Daoy (cell line): ENCODE data around the gene ZBTB40. TPM values are rescaled to one million over a fixed set of nuclear protein-coding genes. Genes with fewer than 3 reads are reported as not detected.

Experiments
- DNase-seq: peaks from one replicate; pipeline ENCODE4 v3.0.0-alpha.2; 2015; ENCODE audit warnings: low read depth
- total RNA-seq: library from RNA; depleted of rRNA; stranded (reverse); fragments of >200 nt; shearing (Covaris generic); gene quantifications from 2 replicates; pipeline ENCODE4 v1.2.3, GENCODE V29; 2014

ZBTB40 gene
- total RNA-seq, 1 experiment from 2014 or later = 10.7 TPM

DNA sequence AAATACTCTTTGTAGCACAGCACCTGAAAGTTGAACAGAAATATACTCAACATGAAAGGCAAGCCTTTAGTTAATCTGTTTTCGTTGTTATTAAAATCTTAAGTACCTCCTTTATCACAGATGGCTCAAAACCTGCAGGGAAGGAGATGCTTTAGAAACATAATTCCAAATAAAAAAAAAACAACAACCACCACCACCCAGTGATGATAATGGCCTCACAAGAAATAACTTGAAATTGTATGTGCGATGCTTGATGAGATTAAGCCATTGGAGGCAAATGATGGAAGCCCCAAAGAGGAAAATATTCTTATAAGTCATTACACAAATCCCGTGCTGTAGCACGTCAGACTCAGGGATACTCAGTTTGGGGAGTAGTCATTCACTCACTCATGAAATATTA lies 24.9 kb upstream of the ZBTB40 start:
- no peak for DNase-seq

DNA sequence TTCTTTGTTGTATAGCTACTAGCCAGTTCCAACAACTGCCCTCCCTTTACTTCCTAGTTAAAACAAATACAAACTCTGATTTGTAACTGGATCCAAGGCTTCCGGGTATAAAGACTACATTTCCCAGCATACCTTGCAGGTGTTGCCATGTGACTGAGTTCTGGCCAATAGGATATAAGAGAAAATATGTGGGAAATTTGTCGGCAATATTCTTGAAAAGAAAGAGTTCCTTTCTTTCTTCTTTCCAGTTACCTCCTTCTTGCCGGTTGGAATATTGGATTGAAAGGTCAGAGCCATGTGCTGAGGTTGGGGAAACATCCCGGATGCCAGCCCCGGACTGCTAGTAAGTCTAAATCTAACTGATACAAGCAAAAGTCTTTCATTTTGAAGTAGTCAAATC lies 23.0 kb upstream of the ZBTB40 start:
- DNase-seq = peak; percentile 67

DNA sequence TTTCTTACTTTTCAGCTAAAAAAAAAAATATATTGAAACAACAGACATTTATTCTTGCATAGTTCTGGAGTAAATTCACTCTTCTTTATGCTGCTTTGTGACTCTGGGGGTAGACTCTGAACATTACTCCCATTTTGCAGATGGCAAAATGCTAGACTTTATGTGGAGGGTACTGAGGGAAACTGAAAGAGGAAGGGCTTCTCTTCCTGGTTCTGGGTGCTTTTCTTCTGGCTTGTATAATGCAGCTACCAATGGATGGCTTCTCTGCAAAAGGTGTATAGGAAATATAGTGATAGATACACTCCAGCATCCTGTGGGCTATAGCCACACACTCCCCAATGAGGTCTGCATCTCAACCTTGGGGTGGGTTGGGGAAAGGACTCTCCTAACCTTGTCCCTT lies 19.7 kb upstream of the ZBTB40 start:
- no peak for DNase-seq

DNA sequence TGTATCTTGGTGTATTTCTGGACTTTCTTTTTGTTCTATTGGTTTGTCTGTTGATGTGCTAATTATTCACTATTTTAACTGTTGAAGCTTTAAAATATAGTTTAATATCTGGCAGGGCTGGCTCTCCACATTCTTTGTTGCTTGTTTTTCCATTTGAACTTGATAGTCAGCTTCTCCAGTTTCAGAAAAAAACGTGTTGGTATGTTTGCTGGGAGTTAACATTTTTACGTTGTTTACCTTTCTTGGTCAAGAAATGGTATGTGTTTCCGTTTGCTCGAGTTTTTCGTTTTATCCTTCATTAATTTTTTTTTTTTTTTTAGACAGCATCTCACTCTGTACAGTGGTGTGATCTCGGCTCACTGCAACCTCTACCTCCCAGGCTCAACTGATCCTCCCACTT lies 16.9 kb upstream of the ZBTB40 start:
- no peak for DNase-seq

DNA sequence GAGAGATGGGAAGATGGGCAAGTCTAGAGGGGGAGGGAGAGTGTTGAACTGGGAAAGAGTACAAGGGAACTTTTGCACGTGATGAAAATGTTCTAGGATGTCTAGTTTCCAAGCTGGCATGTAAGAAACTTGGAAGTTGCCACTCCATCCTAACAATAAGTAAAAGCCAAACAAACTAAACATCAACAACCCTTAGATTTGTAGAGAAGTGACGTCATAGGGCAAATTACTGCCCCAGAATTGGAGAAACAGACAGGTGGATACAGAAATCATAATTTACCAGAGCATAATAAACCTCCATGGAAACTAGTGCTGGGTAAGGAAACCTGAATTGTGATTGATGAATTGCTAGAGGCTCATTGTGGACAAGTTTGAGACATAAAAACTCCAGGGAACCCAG lies 14.7 kb upstream of the ZBTB40 start:
- no peak for DNase-seq

DNA sequence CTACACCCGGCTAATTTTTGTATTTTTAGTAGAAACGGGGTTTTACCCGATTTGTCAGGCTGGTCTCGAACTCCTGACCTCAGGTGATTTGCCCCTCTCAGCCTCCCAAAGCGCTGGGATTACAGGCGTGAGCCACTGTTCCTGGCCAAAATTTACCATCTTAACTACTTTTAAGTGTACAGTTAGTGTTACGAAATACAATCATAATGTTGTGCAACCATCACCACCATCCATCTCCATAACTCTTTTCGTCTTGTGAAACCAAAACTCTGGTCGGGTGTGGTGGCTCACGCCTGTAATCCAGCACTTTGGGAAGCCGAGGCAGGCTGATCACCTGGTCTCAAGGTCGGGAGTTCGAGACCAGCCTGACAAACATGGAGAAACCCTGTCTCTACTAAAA lies 14.1 kb upstream of the ZBTB40 start:
- DNase-seq = no peak

DNA sequence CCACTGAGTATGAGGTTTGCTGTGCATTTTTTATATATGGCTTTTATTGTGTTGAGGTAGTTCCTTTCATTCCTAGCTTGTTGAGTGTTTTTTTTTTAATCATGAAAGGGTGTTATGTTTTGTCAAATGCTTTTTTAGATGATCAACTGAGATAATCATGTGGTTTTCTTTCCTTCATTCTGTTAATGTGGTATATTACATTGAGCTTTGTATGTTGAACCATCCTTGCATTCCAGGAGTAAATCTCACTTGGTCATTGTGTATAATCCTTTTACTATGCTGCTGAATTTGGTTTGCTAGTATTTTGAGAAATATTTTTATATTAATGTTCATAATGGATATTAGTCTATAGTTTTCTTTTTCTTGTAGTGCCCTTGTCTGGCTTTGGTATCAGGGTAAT lies 11.1 kb upstream of the ZBTB40 start:
- no peak for DNase-seq

DNA sequence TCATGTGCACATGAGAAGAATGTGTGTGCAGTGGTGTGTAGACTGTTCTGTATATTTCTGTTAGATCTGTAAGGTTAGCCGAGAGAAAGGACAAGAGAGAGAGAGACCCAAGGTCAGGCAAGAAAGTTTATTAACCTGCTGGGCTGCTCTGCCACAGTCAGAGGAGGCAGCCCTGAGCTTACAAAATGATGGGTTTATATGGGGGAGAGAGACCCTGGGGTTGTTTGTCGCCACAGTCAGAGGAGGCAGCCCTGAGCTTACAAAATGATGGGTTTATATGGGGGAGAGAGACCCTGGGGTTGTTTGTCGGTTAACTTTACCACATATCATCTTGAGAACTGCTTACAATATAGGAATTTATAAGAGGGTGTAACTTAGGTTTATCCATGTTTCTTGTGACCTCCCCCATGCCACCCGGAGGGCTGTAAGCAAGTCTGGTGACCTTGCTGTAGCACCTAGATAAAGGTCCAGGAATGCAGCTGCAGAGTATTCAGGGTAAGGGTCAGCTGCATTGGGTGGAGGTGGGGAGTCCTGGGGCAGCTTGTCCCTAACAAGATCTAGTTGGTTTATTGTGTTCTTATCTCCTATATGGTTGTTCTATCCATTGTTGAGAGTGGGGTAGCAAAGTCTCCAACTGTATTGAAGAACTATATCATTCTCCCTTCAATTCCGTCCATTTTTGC lies 9.3 kb upstream of the ZBTB40 start:
- no peak for DNase-seq

DNA sequence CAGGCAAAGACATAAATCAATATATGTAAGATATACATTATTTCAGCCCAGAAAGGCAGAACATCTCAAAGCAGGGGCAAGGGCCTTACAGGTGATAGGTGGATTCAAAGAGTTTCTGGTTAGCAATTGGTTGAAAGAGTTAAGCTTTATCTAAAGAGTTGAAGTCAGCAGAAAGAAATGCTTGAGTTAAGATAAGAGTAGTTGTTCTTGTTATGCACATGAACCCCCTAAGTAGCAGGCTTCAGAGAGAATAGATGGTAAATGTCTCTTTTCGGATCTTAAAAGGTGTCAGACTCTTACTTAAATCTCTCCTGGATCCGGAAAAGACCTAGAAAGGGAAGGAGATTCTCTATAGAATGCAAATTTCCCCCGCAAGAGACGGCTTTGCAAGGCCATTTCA lies 8.3 kb upstream of the ZBTB40 start:
- no peak for DNase-seq

DNA sequence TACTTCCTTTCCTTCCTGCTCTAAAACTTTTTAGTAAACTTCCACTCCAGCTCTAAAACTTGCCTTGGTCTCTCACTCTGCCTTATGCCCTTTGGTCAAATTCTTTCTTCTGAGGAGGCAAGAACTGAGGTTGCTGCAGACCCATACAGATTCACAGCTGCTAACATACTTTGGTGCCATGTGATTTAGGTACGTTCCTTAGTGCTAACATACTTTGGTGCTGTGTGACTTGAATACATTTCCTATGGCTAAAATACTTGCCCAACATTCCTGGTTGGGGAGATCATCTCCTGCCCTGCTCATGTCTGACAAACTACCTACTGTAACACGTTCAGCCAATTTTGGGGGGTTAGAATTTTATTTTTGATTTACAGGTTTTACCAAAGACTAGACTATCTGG lies 6.8 kb upstream of the ZBTB40 start:
- no peak for DNase-seq

DNA sequence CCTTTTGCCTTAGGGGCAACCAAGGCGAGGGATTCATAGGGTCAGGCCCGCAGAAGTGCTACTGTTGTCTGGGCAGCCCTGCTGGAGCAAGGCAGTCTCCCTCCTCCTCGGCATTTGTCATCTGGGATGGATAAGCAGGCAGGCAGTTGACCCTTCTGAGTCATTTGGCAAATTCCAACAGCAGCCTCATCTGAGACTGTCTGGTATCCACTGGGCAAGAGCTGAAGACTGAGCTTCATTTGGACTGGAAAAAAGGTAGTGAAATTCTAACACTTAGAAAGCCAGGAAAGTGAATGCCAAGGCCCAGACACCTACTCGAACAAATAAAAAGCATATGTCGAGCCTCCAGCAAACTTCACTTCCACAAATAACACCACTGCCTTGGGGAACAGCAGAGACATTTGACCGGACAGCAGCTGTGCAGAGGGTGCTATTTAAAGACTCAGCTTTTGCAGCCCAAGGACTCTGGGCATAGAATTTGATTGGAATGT lies 4.0 kb upstream of the ZBTB40 start:
- DNase-seq = peak; percentile 68

DNA sequence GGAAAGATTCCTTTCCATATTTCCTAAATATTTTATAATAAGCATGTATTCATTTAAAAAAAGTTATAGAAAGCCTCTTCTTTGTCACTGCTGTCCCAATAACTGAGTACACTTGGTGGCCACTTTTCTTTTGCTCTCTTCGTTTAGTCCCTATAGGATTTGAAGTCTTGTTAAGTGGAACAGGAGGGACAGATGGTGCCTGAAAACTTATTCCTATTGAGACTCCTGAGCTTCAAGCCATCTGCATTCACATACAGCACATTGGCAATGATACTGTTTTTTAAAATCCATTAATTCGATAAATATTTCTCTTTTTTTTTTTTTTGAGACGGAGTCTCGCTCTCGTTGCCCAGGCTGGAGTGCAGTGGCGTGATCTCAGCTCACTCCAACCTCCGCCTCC lies 2.0 kb upstream of the ZBTB40 start:
- DNase-seq = no peak

DNA sequence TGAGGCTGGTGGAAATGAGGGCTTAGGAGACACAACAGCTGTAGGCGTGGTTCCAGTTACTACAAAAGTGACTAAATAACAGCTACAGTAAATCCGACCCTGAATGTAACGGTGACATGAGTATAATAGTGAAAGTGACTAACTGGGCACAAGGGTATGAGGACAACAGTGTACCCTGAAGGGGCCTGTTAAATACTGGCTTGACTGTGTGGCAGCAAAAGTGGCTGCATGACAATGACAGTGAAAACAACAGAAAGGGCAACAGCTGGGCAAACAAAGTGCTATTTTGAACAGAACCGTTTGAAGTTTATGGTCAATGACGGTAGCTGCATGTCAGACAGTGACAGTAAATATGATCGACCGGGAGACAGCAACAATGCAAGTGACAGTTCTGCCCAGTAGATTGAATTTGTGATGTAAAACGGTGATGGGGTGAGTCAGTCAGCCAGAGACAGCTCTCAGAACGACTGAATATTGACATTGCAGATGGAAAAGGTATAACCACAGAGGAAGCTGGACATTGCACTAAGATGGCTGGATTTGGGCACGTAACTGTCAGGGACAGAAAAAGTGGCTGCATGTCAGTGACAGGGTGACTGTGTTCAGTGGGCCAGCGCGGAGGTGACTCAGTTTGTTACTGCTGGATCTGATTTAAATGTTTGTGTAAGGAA lies 1.2 kb upstream of the ZBTB40 start:
- DNase-seq = no peak

DNA sequence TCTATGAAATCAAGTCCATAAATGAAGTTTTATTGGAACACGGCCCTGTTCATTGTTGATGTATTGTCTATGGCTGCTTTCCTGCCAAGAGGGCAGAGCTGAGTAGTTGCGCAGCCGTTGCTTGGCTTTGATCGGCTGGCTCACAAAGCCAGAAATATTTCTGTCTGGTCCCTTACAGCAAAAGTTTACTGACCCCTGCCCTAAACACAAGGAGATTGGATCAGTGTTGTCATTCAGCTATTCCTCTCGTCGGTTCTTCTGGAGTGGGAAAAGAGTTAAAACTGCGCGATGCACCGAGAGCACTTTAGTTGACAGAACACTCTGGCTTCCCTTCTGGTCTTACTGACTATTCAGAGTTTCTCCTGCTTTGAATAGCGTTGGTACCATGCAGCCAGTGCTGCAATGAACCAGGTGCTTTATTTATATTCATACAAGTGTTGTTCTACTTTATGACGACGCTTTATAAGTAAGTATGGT lies 868 bp downstream of the ZBTB40 start:
- DNase-seq = peak; percentile 36

DNA sequence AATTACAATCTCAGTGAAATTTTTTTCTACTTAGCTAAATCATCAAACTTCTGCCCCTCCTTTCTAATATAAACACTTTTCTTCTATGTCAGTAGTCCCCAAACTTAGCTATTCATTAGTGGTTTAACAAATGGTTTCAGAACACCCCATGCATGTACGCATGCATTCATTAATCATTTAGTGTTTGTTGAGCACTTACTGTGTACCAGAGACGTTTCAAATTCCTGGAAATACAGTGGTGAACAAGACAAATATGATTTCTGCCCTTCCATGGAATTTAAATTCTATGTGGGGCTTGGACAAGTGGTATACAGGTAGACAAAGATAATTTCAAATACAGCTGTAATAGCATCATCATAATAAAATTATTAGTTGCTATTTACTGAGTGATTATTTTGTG lies 1.5 kb downstream of the ZBTB40 start:
- DNase-seq = no peak

DNA sequence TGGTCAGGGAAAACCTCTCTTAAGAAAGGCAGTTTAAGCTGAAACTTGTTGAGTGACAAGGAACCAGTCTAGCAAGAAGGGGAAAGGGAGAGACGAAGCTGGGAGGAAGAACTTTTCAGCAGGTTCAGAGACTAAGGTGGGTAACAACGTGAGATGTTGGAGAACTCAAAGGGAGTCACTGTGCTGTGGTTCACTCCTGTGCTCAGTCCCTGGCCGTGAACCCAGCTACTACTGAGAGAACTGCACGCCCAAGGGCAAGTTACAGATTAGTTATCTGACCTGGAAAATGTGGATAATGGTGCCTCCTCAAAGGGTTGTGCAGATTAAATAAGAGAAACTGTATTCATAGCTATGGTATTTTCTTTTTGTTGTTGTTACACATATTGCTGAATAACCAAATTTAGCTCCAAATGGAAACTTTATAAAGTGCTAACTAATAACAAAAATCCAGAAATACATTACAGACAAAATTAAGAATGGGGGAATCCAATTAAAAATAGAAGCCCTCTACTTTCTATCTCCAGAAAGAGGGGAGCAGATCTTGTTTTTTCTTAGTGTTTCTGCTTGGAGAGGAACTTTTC lies 2.9 kb downstream of the ZBTB40 start:
- no peak for DNase-seq

DNA sequence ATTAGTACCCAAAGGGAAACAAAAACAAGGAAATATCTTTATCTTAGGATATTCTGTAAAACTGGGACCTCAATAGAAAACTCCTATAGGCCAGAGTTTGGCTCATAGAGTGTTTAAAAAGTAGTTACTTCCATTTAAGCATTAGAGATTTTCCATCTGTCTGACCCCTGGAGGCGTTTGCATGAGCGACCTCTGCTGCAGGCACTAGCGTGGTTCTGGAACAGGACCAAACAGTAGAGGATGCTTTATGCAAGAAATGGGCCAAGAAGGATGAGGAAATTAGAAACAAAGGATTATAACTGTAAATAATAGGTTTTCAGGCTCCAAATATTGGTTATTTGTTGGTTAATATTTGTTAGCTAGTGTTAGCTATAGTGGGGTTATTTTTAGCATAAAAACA lies 5.7 kb downstream of the ZBTB40 start:
- no peak for DNase-seq

DNA sequence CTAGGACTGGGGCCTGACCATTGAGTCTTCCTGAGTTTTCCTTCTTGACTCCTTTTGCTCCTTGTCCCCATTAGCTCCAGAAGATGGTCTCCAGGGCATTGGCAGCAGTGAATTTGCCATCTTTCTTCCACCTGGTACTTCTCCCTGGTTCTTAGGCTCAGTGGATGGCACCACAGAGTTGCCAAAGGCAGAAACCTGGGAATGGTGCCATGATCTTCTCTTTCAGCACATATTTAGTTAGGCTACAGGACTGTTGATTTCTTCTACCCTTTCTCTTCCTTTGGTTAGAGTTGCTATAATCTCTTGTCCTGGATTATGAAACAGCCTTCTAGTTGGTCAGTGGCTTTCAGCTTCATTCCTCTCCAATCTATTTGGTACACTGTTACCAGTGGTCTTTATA lies 6.2 kb downstream of the ZBTB40 start:
- DNase-seq = no peak

DNA sequence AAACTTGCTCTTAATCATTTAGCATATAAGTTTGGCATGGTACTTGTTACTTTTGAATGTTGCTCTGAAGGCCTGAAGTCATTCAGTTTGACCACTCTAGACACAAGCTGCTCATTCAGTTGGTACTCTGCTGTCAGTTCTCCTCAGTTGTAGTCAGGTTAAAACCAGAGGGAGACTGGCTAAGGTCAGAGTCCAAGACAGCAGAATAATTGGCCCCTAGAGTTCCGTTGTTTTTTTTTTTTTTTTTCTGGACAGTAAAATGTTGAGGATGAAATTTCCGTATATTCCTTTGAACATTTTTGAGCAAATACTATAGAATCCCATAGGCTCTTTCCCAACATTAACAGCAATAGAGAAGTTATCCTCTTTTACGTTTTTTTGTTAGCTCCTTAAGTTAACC lies 9.4 kb downstream of the ZBTB40 start:
- no peak for DNase-seq

DNA sequence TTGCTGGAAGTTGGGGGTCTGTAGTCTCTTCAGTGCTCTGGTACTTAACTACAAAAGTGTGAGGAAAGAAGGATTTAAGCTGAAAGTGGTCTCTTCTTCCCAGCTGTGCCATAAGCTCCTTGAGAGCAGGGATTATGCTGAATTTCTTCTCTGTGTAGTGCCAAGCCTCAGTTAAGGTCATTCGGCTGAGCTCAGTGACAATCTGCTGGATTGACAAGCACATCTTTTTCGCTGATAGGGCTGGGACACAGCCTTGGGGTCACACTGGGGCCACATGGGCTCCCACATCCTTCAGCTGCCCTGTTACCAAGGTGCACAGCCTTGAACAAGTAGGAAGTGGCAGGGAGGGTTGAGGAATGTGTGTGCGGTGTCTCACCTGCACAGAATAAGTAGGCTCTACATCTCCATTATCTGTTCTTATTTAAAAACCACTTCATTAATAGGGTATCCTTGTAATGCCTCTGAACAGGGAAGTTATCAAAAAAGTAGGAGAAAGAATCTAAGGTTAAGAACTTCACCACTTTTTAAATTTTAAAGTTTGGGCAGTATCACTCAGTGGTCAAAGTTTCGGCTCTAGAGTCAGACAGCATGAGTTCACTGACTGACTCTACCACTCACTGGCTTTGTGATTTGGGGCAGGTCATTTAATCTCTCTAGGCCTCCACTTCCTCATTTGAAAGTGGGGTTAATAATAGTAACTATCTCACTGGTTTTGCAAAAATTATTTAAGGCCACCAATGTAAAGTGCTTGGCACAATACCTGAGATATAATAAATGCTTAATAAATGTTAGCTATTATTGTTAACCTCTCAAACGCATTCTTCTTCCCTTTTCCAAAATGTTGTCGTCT lies 10.3 kb downstream of the ZBTB40 start:
- DNase-seq = no peak

DNA sequence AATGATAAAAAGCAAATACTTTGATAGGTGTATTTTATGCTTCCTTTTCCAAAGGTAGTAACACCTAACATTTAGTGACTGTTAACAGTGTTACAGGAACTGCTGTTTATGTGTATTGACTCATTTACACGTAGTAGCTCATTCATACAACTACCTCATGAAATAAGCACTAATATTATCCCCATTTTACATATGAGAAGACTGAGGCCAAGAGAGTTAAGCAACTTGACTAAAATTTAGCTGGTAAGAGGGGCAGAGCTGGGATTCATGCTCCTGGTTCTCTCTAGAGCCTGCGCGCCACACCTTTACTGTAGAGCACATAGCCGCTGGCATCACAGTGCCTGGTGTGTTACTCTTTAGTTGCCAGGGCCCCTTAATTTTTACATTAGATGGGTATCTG lies 11.3 kb downstream of the ZBTB40 start:
- DNase-seq = no peak

DNA sequence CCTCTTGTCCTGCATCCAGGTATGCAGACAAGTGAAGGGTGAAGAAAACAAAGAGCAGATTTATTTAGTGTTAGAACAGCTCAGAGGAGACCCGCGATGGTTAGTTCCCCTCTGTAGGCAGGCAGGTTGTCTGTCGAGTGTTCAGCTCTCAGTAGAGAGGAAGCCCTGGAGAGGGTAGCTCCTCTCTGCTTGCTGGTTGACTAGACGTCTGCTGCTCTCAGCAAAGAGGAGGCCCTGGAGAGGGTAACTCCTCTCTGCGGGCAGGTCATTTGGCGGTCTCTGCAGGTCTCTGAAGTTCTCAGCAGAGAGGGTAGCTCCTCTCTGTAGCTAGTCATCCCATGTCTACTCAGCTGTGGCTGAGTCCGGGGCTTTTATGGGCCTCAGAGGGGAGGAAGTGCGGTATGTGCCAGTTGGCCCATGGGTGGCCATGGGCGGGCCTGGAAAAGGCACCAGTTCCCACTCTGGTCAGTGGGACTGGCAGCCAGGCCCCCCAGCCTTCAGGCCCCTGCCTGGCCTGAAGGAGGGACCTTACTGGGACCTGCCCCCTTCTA lies 13.4 kb downstream of the ZBTB40 start:
- no peak for DNase-seq
